GM12872 (cell line): ENCODE results near the gene MEIS2.

Experiments used
- TF ChIP-seq, protein P1 (sequence below): IDR thresholded peaks from 3 replicates; pipeline ENCODE4 v1.5.1; 2011; ENCODE audit warnings: low read depth, mild to moderate bottlenecking, low read length, moderate library complexity; ENCODE audit not compliant: insufficient read depth

The MEIS2 gene

DNA sequence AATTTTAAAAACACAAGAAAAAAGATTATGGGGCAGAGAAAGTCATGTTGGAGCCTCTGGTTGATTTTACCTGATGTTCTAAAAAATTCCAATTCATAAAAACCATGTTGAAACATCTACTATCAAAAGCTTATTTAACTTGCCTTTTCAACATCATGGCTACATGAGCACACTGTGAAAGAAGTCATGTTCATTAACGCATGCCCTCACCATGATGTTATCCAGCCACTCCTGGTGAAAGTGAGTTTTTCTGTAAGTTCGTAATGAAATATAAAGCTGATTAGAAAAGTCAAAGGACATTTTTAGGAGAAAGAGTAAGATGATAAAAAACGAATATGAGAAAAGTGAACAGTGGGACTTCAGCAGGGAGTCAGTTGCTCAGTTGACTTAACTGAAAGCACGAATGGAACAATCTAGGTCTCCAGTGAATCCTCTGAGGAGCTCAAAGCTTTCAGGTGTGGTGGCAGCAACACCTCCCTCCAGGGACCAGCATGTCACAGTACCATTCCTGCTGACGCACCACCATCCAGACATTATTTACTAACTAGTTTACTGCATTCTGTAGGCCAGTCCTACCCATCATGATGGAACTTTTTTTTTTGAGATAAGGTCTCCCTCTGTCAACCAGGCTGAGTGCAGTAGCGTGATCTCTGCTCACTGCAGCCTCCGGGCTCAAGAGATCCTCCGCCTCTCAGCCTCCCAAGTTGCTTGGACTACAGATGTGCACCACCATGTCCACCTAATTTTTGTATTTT, 95.2 kb downstream of the MEIS2 start:
- TF ChIP-seq, protein P1, sequence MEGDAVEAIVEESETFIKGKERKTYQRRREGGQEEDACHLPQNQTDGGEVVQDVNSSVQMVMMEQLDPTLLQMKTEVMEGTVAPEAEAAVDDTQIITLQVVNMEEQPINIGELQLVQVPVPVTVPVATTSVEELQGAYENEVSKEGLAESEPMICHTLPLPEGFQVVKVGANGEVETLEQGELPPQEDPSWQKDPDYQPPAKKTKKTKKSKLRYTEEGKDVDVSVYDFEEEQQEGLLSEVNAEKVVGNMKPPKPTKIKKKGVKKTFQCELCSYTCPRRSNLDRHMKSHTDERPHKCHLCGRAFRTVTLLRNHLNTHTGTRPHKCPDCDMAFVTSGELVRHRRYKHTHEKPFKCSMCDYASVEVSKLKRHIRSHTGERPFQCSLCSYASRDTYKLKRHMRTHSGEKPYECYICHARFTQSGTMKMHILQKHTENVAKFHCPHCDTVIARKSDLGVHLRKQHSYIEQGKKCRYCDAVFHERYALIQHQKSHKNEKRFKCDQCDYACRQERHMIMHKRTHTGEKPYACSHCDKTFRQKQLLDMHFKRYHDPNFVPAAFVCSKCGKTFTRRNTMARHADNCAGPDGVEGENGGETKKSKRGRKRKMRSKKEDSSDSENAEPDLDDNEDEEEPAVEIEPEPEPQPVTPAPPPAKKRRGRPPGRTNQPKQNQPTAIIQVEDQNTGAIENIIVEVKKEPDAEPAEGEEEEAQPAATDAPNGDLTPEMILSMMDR: no peak

DNA sequence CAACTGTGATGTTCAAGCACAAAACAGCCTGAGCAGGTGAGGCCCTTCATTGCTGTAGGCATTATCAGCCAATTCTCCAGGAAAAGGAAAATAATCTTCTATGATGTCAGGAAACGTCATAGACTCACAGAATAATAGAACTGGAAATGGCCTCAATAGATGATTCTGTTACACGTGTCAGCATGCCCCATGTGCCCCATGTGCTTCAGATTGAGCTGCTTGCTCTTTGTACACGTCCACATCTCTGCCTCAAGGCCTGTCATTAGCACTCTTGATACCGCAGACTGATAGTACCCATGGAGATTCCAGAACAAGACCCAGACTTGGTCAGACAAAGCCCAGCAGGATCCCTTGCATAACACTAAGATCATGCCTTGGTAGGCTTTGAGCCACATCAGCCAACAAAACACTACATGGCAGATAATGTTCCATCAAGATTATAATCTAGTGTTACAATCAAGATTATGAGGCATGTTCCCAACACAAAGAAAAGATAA, 95.9 kb downstream of the MEIS2 start:
- TF ChIP-seq, protein P1: no peak

DNA sequence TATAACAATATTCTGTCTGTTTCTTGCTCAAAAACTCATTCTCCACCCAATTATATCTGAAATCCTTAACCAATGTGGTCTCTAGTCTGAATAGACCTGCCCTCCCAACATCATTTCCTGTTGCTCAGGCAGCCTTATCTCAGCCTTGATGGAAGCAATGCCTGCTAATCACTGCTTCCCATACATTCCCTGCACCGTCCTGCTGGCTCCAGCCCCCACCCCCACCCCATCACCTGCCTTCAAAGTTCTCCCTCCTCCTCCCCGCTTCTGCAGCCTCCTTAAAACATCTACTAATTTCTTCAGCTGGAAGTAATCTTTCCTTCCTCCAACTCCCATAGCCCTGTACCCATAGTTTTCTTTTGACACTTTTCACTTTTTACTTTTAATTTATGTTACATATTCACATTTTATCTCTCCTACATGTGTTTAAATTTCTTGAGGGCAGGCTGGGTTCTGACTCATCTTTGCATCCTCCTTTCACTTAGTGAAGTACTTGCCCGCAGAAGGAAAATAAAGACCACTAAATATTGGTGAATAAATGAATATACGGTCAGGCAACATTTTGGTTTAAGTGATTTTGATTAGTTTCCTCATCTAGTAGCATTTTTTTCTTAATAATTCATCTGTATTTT, 98.2 kb downstream of the MEIS2 start:
- TF ChIP-seq, protein P1: no peak

DNA sequence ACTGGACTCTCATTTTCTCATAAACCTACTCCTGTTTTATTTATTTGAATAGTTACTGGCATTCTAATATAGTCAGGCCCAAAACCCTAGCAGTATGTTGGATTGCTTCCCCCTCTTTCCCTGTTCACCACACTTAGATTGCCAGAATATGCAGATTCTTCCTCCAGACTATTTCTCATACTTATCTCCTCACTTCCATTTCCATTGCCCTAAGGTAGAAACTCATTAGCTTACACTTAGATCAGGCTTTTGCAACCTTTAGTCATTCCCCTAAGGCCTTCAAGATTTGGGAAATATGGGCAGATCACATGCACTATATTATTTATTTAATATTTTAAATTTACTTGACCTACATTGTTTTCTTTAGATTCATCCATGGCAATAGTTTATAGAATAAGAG, 98.9 kb downstream of the MEIS2 start:
- TF ChIP-seq, protein P1: no peak

DNA sequence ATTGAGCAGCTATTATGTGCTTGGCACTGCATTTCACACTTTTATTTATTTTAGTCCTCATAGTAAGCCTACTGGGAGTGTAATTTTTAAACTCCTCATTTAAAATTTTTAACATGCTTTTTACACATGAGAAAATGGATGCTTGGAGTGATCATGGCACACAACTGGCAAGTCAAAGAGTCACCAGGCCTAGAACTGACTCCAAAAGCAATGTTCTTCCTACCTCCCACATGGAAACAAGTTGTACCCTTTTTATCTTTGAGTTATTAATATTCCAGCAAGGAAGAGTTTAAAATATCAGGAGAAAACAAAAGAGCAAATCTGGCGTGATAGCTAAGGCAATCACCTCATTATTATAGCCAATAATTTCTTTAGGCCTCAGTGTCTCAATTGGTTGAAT, 100.6 kb downstream of the MEIS2 start:
- TF ChIP-seq, protein P1: no peak

DNA sequence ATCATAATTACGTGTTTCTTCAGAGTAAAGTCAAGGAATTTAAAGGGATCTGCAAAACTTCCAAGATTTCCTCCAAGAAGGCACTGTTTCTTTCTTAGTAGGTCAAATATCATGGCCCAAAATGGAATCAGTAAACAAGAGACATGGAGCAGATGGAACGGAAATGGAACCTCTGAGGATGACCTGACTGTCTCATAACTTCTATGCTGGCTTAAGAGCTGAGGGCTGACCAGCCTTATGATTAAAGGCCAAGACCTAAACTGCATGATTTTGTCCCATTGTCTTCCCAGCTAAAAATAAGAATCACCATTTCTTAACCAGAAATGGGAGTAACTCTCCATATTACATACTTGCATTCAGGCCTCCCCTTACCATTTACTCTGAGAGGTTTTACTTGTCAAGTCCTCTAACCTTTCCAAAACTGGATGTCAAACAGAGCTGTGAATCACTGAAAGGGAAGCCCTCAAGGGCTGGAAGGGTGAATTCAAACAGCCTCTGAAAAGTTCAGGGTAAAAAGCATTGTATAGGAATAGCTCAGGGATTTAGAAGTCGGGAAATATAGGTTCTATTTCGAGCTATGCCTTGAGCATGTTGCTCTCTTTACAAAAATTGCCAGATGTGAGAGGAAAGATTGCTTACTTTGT, 103.7 kb downstream of the MEIS2 start:
- TF ChIP-seq, protein P1: no peak

DNA sequence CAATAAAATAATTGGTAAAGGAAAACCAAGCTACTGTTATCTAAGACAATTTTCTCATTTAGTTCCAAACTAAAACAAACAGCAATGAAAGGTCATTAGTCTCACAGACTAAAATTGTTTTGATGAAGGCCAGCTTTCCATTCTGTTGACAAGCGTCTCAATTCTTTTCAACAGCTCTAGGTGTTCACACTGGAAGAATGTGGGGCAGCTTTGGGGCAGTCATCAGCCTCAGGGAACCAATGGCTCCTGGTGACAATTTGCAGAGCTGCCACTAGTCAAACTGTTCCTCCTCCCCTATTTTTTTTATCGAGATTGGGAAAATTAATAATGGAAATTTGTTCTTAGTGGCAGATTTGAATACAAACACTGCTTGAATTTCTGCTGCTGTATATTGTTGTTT, 104.2 kb downstream of the MEIS2 start:
- TF ChIP-seq, protein P1: no peak
